ENCODE results near the gene LINC01488. TPM values are rescaled to one million over a fixed set of nuclear protein-coding genes. Genes with fewer than 3 reads are reported as not detected.

Gene LINC01488
- total and polyA plus RNA-seq, 2 donors from 2014 or later = not detected

- peaks cover 0 to 6% (median 0%) of the 10 kb centered on the region in 3 donors for H3K4me1 ChIP-seq (ENCODE audit: control insufficient read depth in 2 of 3, insufficient read depth in 2 of 3, low read depth in 1 of 3, low read length in 3 of 3)
- no peak overlapping the region for H3K4me3 ChIP-seq (ENCODE audit: low read length in 3 of 3)
- TF ChIP-seq CTCF (IDR thresholded peaks at IDR 0.05; ENCODE audit: borderline replicate concordance, extremely low read depth, insufficient read depth) = no peak
- no peaks in the 10 kb centered on the region for H3K9me3 ChIP-seq (ENCODE audit: control insufficient read depth in 2 of 3, insufficient read depth in 1 of 3, low read length in 3 of 3)
- no peak overlapping the region for H3K27ac ChIP-seq (ENCODE audit: low read depth in 2 of 2, low read length in 2 of 2)
- no peaks in the 10 kb centered on the region for H3K27me3 ChIP-seq (ENCODE audit: control insufficient read depth, insufficient read depth, low read length)
- H3K36me3 ChIP-seq (ENCODE audit: control insufficient read depth in 2 of 3, insufficient read depth in 3 of 3, low read length in 3 of 3) = no peaks in the 10 kb centered on the region
- no peak overlapping the region for H3K9ac ChIP-seq (ENCODE audit: low read length in 3 of 3)
- intact Hi-C loops (cut with DNase I) = no loop called here
- no peak for DNase-seq
- FAIRE-seq = no peak
These were observed 61.1 kb downstream of the LINC01488 start for GRCh38 chr11:69542314-69543168.

Other genes starting within 250 kb of the LINC01488 start
- 2.6 TPM for gene MYEOV, start 187.5 kb upstream of the LINC01488 start, total RNA-seq
- gene MYEOV, start 187.5 kb upstream of the LINC01488 start, polyA plus RNA-seq (ENCODE audit: insufficient read depth, low read depth, low replicate concordance) = not detected
- gene CCND1, start 159.5 kb downstream of the LINC01488 start, total RNA-seq = 142 TPM
- 37.6 TPM for gene CCND1, start 159.5 kb downstream of the LINC01488 start, polyA plus RNA-seq (ENCODE audit: insufficient read depth, low read depth, low replicate concordance)
- gene LTO1, start 193.7 kb downstream of the LINC01488 start, total RNA-seq = 21.9 TPM
- gene LTO1, start 193.7 kb downstream of the LINC01488 start, polyA plus RNA-seq (ENCODE audit: insufficient read depth, low read depth, low replicate concordance) = 14.6 TPM
- not detected for gene FGF19, start 222.4 kb downstream of the LINC01488 start, total RNA-seq
- gene FGF19, start 222.4 kb downstream of the LINC01488 start, polyA plus RNA-seq (ENCODE audit: insufficient read depth, low read depth, low replicate concordance) = not detected